Measurements from ENCODE around the gene BMPR1B.

Gene BMPR1B

GRCh38 chr4:95181996-95182306 is 424.2 kb downstream of the BMPR1B start:
- no peak for TF ChIP-seq CTCF (IDR thresholded peaks at IDR 0.05; ENCODE audit: low read depth, low read length)
- no peak for DNase-seq (ENCODE audit: extremely low read depth, low read depth)

- no peak for TF ChIP-seq CTCF (IDR thresholded peaks at IDR 0.05; ENCODE audit: low read depth, low read length)
- DNase-seq (ENCODE audit: extremely low read depth, low read depth): no peak
These were observed 426.1 kb downstream of the BMPR1B start for GRCh38 chr4:95183656-95184408.

- TF ChIP-seq CTCF (IDR thresholded peaks at IDR 0.05; ENCODE audit: low read depth, low read length): no peak
- no peak for DNase-seq (ENCODE audit: extremely low read depth, low read depth)
These were observed 428.9 kb downstream of the BMPR1B start for GRCh38 chr4:95186666-95187065.

GRCh38 chr4:95188701-95189370 is 431.1 kb downstream of the BMPR1B start:
- no peak for TF ChIP-seq CTCF (IDR thresholded peaks at IDR 0.05; ENCODE audit: low read depth, low read length)
- no peak for DNase-seq (ENCODE audit: extremely low read depth, low read depth)

GRCh38 chr4:95190751-95191436 is 433.1 kb downstream of the BMPR1B start:
- no peak for DNase-seq (ENCODE audit: extremely low read depth, low read depth)
- TF ChIP-seq CTCF (IDR thresholded peaks at IDR 0.05; ENCODE audit: low read depth, low read length): no peak

- no peak for TF ChIP-seq CTCF (IDR thresholded peaks at IDR 0.05; ENCODE audit: low read depth, low read length)
- DNase-seq (ENCODE audit: extremely low read depth, low read depth): no peak
These were observed 433.8 kb downstream of the BMPR1B start for GRCh38 chr4:95191537-95191936.
